NCI-H510A treated with DMSO at 0.1 percent for 48 hours (cell line): ENCODE measurements around the gene ARHGAP45.
"Not testable (repeated sequence)": the region's sequence is repeated elsewhere in the genome, so short reads cannot be mapped to it uniquely, and the experiment has no call there.

Experiments
- DNase-seq: peaks from one replicate; lab custom pipeline; 2025; lab: John Stamatoyannopoulos, UW

ARHGAP45 gene, protein sequence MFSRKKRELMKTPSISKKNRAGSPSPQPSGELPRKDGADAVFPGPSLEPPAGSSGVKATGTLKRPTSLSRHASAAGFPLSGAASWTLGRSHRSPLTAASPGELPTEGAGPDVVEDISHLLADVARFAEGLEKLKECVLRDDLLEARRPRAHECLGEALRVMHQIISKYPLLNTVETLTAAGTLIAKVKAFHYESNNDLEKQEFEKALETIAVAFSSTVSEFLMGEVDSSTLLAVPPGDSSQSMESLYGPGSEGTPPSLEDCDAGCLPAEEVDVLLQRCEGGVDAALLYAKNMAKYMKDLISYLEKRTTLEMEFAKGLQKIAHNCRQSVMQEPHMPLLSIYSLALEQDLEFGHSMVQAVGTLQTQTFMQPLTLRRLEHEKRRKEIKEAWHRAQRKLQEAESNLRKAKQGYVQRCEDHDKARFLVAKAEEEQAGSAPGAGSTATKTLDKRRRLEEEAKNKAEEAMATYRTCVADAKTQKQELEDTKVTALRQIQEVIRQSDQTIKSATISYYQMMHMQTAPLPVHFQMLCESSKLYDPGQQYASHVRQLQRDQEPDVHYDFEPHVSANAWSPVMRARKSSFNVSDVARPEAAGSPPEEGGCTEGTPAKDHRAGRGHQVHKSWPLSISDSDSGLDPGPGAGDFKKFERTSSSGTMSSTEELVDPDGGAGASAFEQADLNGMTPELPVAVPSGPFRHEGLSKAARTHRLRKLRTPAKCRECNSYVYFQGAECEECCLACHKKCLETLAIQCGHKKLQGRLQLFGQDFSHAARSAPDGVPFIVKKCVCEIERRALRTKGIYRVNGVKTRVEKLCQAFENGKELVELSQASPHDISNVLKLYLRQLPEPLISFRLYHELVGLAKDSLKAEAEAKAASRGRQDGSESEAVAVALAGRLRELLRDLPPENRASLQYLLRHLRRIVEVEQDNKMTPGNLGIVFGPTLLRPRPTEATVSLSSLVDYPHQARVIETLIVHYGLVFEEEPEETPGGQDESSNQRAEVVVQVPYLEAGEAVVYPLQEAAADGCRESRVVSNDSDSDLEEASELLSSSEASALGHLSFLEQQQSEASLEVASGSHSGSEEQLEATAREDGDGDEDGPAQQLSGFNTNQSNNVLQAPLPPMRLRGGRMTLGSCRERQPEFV

GRCh38 chr19:1066748-1067340, at the start of gene ARHGAP45:
TSS of gene ARHGAP45 (plus strand) at chr19:1067167. CDS start at chr19:1067406, 239 bp downstream.
- no peak for DNase-seq

- DNase-seq: no peak
These were observed 49.1 kb upstream of the ARHGAP45 start for GRCh38 chr19:1017906-1018305.

DNA sequence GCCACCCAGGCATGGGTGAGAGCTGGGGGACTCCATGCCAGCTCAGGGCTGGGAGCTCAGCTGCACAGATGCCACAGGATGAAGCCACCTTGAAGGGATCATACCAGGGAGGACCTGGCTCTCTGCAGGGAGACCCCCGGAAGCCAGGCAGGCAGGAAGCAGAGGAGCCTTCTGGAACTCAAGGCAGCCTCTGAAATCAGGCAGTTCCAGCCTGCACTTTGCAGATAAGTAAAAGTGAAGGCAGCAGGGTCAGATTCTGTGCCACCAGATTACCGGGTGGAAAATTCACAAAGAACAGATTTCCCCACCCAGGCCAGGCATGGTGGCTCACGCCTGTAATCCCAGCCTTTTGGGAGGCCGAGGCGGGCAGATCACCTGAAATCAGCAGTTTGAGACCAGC, 48.6 kb upstream of the ARHGAP45 start:
- DNase-seq: no peak

- DNase-seq: no peak
These were observed 47.9 kb upstream of the ARHGAP45 start for GRCh38 chr19:1018932-1019615.

DNA sequence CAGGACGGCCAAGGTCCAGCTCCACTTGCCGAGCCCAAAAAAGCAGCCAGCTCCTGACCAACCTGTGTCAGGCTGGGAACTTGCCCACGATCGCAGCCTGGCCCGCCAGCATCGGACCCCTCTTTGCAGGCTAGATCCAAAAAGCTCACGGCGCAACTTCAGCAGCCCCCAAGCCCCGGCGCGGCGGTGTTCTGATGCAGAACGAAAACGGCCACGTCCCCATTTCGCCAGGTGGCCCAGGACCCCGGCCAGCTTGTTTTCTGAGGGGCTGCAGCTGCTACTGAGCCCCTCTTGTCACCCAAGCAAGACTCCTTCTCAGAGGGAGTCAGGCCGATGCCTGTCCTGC, 47.4 kb upstream of the ARHGAP45 start:
- no peak for DNase-seq

GRCh38 chr19:1019980-1020867, 46.7 kb upstream of the ARHGAP45 start:
- no peak for DNase-seq

DNA sequence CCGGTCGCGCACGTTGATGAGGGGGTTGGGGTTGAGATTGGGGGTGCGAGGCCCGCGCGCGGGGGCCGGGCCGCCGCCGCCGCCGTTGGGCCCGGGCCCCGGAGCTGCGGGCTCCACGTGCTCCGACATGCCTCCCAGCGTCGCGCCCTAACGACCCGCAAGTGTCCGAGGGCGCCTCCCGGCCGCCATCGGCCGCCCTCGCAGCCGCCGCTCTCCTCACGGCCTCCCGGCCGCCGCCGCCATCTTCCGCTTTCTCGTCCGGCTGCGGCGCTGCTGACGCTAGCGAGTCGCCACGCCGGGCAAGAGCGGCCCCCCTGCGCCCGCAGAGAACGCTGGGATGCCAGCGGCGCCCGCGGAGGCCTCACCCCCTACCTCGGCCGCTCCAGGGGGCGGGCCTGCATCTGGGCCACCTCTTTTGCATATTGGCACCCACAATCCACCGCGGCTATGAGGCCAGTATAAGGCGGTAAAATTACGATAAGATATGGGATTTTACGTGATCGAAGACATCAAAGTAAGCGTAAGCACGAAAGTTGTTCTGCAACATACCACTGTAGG, 46.0 kb upstream of the ARHGAP45 start, which contains the start of gene TMEM259:
Gene TMEM259, minus strand, starts transcription at position 256 of the 558 bp plus-strand sequence. Its CDS starts 127 bp downstream, at position 129.
- DNase-seq: peak; percentile 87

GRCh38 chr19:1023883-1024188, 43.1 kb upstream of the ARHGAP45 start:
- not testable (repeated sequence) for DNase-seq

DNA sequence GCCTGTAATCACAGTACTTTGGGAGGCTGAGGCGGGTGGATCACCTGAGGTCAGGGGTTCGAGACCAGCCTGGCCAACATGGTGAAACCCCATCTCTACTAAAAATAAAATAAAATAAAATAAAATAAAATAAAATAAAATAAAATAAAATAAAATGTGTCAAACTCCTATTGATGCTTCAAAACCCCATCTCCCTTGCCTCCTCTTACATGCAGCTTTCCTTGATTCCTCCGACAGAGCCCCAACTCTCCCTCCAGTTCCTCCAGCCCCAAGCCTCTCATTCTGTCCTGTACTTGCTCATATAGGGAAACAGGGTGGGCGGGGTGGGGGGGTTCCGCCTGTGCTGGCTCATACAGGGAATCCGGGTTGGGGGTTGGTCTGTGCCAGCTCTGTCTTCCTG, 41.9 kb upstream of the ARHGAP45 start:
- not testable (repeated sequence) for DNase-seq

DNA sequence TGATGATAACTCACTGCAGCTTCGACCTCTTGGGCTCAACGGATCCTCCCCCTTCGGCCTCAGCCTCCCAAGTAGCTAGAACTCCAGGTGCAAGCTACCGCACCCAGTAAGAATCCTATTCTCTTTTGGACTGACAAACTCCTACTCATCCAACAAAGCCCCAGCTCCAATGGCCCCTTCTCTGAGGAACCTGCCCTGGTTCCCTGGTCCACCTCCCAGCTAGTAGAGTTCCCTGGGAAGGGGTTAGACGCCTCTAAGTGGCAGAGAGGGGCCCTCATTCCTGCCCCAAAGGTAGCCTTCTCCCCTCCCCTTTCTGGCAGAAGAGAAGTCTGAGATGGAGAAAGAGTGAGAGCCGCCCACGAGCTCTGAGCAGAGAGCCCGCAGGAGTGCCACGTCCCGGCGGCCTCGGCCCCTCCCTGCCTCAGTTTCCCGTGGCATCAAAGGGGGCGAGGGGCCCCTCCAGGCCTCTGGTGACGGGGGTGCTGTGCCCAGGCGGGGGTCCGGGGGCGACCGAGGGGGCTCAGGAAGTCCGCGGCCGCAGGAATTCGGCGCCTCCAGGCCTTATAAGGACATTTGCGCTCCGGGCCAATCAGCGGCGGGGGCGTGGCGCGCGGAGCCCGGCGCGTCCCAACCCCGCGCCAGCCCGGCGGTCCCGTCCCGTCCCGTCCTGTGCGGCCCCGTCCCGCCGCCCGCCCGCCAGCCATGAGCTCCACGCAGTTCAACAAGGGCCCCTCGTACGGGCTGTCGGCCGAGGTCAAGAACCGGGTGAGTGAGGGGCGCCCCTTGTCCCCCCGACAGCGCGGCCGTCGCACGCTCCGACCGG, 40.8 kb upstream of the ARHGAP45 start, which contains the start of gene CNN2:
Gene CNN2, plus strand, starts transcription at position 649 of the 823 bp plus-strand sequence. Its CDS starts 54 bp downstream, at position 703.
- no peak for DNase-seq

- DNase-seq: no peak
These were observed 40.0 kb upstream of the ARHGAP45 start for GRCh38 chr19:1026783-1027649.

DNA sequence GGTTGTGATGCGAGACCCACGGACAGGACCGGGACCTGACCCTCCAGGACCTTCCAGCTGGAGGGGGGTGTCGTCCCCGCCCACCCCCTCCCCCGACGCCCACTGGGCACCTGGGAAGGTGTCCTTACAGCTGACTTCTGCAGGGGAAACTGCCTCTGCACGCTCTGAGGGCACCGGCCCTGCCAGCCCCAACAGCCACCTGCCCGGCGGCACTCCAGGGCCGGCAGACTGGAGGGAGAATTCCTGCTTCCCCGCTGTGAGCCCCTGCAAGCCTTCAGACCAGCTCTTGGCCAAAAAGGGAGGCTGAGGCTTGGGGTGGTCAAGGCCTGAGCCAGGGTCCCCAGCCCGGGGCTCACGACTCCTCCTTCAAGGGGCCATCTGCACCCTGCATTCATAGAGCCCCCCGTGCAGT, 39.3 kb upstream of the ARHGAP45 start:
- DNase-seq: no peak

- no peak for DNase-seq
These were observed 38.7 kb upstream of the ARHGAP45 start for GRCh38 chr19:1028062-1028926.

DNA sequence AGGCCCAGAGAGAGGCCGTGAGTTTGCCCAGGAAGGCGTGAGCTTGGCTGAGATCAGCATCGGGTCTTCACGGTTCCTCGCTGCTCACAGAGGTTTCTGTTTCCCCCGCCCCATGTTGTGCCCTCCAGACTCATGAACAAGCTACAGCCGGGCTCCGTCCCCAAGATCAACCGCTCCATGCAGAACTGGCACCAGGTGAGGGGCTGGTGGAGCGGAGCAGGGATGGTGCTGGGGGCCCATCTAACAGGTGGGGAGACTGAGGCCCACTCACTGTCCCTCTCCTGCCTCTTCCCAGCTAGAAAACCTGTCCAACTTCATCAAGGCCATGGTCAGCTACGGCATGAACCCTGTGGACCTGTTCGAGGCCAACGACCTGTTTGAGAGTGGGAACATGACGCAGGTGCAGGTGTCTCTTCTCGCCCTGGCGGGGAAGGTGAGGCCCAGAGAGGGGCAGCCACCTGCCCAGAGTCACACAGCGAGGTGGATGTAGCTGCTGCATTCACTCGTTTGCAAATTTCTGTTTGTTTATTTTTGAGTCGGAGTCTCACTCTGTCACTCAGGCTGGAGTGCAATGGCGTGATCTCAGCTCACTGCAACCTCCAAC, 34.6 kb upstream of the ARHGAP45 start:
- no peak for DNase-seq

DNA sequence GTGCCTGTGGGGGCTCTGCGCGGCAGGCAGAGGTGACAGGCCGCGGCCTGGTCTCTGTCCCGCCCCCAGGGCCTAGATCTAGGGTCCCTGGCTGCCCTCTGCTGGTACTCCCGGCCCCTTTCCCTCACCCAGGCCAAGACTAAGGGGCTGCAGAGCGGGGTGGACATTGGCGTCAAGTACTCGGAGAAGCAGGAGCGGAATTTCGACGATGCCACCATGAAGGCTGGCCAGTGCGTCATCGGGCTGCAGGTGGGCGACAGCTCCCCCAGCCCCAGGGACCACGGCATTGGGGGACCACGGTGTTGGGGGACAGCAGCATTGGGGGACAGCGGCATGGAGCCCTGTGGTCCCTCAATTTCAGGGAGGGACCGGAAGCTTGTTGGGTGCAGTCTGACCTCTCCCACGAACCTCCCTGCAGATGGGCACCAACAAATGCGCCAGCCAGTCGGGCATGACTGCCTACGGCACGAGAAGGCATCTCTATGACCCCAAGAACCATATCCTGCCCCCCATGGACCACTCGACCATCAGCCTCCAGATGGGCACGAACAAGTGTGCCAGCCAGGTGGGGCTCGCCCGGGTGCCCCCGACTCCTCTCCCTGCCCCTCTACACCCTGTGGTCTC, 30.9 kb upstream of the ARHGAP45 start:
- no peak for DNase-seq

GRCh38 chr19:1037621-1038064, 29.3 kb upstream of the ARHGAP45 start:
- DNase-seq: no peak
